ENCODE results near the gene ZNF286A.
"Not testable (repeated sequence)": the region's sequence is repeated elsewhere in the genome, so short reads cannot be mapped to it uniquely, and the experiment has no call there.

DNA sequence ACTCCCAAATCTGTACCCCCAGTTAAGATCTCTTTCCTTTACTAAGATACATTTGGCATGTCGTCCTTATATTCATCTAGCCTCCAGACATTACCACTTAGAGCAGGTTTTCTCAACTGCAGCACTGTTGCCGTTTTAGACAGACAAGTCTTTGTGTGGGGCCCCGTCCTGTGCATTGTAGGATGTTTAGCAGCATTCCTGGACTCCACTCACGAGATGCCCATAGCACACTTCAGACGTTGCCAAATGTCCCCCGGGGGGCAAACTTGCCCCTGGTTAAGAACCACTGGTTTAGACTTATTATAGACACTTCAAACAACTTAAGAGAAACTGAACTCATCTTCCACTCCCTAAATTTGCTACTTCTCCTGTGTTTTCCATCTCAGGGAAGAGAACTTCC is 23.6 kb upstream of the ZNF286A start:
- TF ChIP-seq, protein P1, sequence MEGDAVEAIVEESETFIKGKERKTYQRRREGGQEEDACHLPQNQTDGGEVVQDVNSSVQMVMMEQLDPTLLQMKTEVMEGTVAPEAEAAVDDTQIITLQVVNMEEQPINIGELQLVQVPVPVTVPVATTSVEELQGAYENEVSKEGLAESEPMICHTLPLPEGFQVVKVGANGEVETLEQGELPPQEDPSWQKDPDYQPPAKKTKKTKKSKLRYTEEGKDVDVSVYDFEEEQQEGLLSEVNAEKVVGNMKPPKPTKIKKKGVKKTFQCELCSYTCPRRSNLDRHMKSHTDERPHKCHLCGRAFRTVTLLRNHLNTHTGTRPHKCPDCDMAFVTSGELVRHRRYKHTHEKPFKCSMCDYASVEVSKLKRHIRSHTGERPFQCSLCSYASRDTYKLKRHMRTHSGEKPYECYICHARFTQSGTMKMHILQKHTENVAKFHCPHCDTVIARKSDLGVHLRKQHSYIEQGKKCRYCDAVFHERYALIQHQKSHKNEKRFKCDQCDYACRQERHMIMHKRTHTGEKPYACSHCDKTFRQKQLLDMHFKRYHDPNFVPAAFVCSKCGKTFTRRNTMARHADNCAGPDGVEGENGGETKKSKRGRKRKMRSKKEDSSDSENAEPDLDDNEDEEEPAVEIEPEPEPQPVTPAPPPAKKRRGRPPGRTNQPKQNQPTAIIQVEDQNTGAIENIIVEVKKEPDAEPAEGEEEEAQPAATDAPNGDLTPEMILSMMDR (IDR thresholded peaks at IDR 0.05; ENCODE audit: insufficient read depth, low read length): not testable (repeated sequence)
- TF ChIP-seq POLR2AphosphoS5 (IDR thresholded peaks at IDR 0.05; ENCODE audit: low read depth); SPI1 (IDR thresholded peaks at IDR 0.05; ENCODE audit: borderline replicate concordance, low read depth); GABPA (IDR thresholded peaks at IDR 0.05; ENCODE audit: low read depth): not testable (repeated sequence)
- TF ChIP-seq, protein P2, sequence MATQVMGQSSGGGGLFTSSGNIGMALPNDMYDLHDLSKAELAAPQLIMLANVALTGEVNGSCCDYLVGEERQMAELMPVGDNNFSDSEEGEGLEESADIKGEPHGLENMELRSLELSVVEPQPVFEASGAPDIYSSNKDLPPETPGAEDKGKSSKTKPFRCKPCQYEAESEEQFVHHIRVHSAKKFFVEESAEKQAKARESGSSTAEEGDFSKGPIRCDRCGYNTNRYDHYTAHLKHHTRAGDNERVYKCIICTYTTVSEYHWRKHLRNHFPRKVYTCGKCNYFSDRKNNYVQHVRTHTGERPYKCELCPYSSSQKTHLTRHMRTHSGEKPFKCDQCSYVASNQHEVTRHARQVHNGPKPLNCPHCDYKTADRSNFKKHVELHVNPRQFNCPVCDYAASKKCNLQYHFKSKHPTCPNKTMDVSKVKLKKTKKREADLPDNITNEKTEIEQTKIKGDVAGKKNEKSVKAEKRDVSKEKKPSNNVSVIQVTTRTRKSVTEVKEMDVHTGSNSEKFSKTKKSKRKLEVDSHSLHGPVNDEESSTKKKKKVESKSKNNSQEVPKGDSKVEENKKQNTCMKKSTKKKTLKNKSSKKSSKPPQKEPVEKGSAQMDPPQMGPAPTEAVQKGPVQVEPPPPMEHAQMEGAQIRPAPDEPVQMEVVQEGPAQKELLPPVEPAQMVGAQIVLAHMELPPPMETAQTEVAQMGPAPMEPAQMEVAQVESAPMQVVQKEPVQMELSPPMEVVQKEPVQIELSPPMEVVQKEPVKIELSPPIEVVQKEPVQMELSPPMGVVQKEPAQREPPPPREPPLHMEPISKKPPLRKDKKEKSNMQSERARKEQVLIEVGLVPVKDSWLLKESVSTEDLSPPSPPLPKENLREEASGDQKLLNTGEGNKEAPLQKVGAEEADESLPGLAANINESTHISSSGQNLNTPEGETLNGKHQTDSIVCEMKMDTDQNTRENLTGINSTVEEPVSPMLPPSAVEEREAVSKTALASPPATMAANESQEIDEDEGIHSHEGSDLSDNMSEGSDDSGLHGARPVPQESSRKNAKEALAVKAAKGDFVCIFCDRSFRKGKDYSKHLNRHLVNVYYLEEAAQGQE (IDR thresholded peaks at IDR 0.05; ENCODE audit: insufficient replicate concordance, low read depth): not testable (repeated sequence)

All from HL-60 (cell line).